B cell (primary cell): ENCODE measurements around the gene MS4A4E. TPM values are rescaled to one million over a fixed set of nuclear protein-coding genes. Genes with fewer than 3 reads are reported as not detected.
"Not testable (repeated sequence)": the region's sequence is repeated elsewhere in the genome, so short reads cannot be mapped to it uniquely, and the experiment has no call there.

Experiments used
- ATAC-seq: fragments of 200-7000 bp; cut with Tn5 transposase; one replicate; pipeline ENCODE4 v1.10.0; 2021; ENCODE audit warnings: low read depth, mild to moderate bottlenecking, moderate number of reproducible peaks, moderate library complexity
- CTCF ChIA-PET: fragments of 350-600 bp; sonication (Branson Sonifier 250); formaldehyde crosslinking; loops from one replicate; lab custom pipeline; 2021; ENCODE audit warnings: antibody characterized with exemption, inconsistent platforms; lab: Charles Lee
- POLR2A ChIA-PET: fragments of 350-600 bp; sonication (Branson Sonifier 250); formaldehyde crosslinking; loops from one replicate; lab custom pipeline; 2021; ENCODE audit warnings: antibody characterized with exemption; lab: Charles Lee
- DNase-seq: peaks from one replicate; pipeline ENCODE4 v3.0.0; 2013
- H2AFZ ChIP-seq: 2 replicates; pipeline ENCODE4 v1.6.1; 2012; ENCODE audit warnings: mild to moderate bottlenecking, low read depth, low read length; ENCODE audit not compliant: insufficient read depth, poor library complexity, severe bottlenecking
- H3K27ac ChIP-seq, 2 donors: 1 replicate in 1 of 2; 2 replicates in 1 of 2; pipeline ENCODE4 v1.5.1; 2012 to 2013; ENCODE audit warnings: low read length in 2 of 2, mild to moderate bottlenecking in 2 of 2, moderate library complexity in 1 of 2
- H3K27me3 ChIP-seq, 4 experiments: fragments of 200-600 bp in 1 of 4; sonication (generic) in 1 of 4; replicated peaks in 1 of 4; 1 replicate in 2 of 4; 2 replicates in 2 of 4; pipeline versions ENCODE4 v1.6.1 to v1.7.0; 2013 to 2016; ENCODE audit warnings: low read length in 3 of 4, mild to moderate bottlenecking in 2 of 4, mixed read lengths in 1 of 4, moderate library complexity in 1 of 4; ENCODE audit not compliant: insufficient read depth in 4 of 4, control insufficient read depth in 3 of 4; ENCODE audit errors: control extremely low read depth in 1 of 4
- H3K36me3 ChIP-seq, 2 experiments: replicated peaks in 1 of 2; 1 replicate in 1 of 2; 2 replicates in 1 of 2; pipeline versions ENCODE4 v1.6.1 to v1.7.1; 2013; ENCODE audit warnings: low read length in 1 of 2; ENCODE audit not compliant: insufficient read depth in 2 of 2, control insufficient read depth in 1 of 2; ENCODE audit errors: control extremely low read depth in 1 of 2, extremely low read depth in 1 of 2
- H3K4me1 ChIP-seq, 2 donors: fragments of 200-600 bp in 1 of 2; sonication (generic) in 1 of 2; 1 replicate in 1 of 2; 2 replicates in 1 of 2; pipeline versions ENCODE4 v1.5.1 to v1.6.1; 2013 to 2017; ENCODE audit warnings: low read length in 2 of 2; ENCODE audit not compliant: control insufficient read depth in 2 of 2, insufficient read depth in 2 of 2
- H3K4me2 ChIP-seq: replicated peaks from 2 replicates; pipeline ENCODE3; 2012; ENCODE audit warnings: mild to moderate bottlenecking, low read depth, low read length; ENCODE audit not compliant: poor library complexity, severe bottlenecking
- H3K4me3 ChIP-seq, 5 experiments: fragments of 200-600 bp in 1 of 5; sonication (generic) in 1 of 5; 1 replicate in 3 of 5; 2 replicates in 2 of 5; pipeline versions ENCODE4 v1.5.1 to v1.7.0; 2011 to 2016; ENCODE audit warnings: low read length in 4 of 5, mild to moderate bottlenecking in 4 of 5, low read depth in 2 of 5, control low read depth in 1 of 5, moderate library complexity in 1 of 5; ENCODE audit not compliant: insufficient read depth in 1 of 5; ENCODE audit errors: control extremely low read depth in 1 of 5, extremely low read depth in 1 of 5
- H3K79me2 ChIP-seq: fragments of 200-600 bp; sonication (generic); one replicate; pipeline ENCODE4 v1.6.0; 2016; ENCODE audit warnings: low read length; ENCODE audit not compliant: control insufficient read depth, insufficient read depth
- H3K9ac ChIP-seq: fragments of 200-600 bp; sonication (generic); 2 replicates; pipeline ENCODE4 v1.6.1; 2017; ENCODE audit warnings: mild to moderate bottlenecking, low read length, moderate library complexity
- H3K9me3 ChIP-seq, 3 donors: one replicate each; pipeline versions ENCODE4 v1.6.1 to v1.7.1; 2013; ENCODE audit warnings: low read length in 2 of 3; ENCODE audit not compliant: control insufficient read depth in 2 of 3, insufficient read depth in 1 of 3; ENCODE audit errors: control extremely low read depth in 1 of 3
- H4K20me1 ChIP-seq: 2 replicates; pipeline ENCODE4 v1.6.0; 2012; ENCODE audit warnings: mild to moderate bottlenecking, low read length; ENCODE audit not compliant: insufficient read depth, control insufficient read depth, poor library complexity, severe bottlenecking
- H3K27ac Mint-ChIP-seq: one replicate; pipeline ENCODE4 v1.8.0; 2021; ENCODE audit warnings: mixed read lengths
- H3K27me3 Mint-ChIP-seq: one replicate; pipeline ENCODE4 v1.8.0; 2021; ENCODE audit warnings: mixed read lengths
- H3K4me1 Mint-ChIP-seq: one replicate; pipeline ENCODE4 v1.8.0; 2021; ENCODE audit warnings: mixed read lengths
- H3K4me3 Mint-ChIP-seq: one replicate; pipeline ENCODE4 v1.8.0; 2021; ENCODE audit warnings: mixed read lengths
- H3K9me3 Mint-ChIP-seq: one replicate; pipeline ENCODE4 v1.8.0; 2022; ENCODE audit warnings: mixed read lengths; ENCODE audit not compliant: insufficient read depth
- CTCF ChIP-seq: fragments of 200-600 bp; IDR thresholded peaks from one replicate; pipeline ENCODE4 v1.8.0; 2022; ENCODE audit warnings: antibody characterized with exemption, mild to moderate bottlenecking
- EZH2 ChIP-seq: IDR thresholded peaks from 2 replicates; pipeline ENCODE4 v1.6.1; 2012; ENCODE audit warnings: borderline replicate concordance, low read depth, mild to moderate bottlenecking, moderate library complexity, low read length; ENCODE audit not compliant: insufficient read depth, poor library complexity, severe bottlenecking
- WGBS: methylation state at CpG from one replicate; pipeline ENCODE4 v1.1.5; 2013; ENCODE audit warnings: missing lambda C conversion rate; ENCODE audit not compliant: insufficient coverage; 5-methylcytosine and 5-hydroxymethylcytosine counted together
- intact Hi-C: fragments of 100-400 bp; cut with micrococcal nuclease; formaldehyde crosslinking; loops from one replicate; pipeline ENCODE4 v1.10.0; 2022
- polyA plus RNA-seq: library from polyadenylated mRNA; depleted of rRNA; stranded (reverse); fragments of >200 nt; gene quantifications from 2 replicates; pipeline ENCODE4 v1.2.3, GENCODE V29; 2012
- total RNA-seq, 2 donors: library from RNA; stranded (reverse); fragments of 120-200 nt in 1 of 2; gene quantifications; 1 replicate in 1 of 2; 2 replicates in 1 of 2; pipeline versions ENCODE4 v1.2.3 to v1.2.4, GENCODE V29; 2013 to 2022

The MS4A4E gene
- total and polyA plus RNA-seq, 2 donors (not counting 1 experiment from before 2014, with no cell fraction given): 0.27 to 0.42 TPM

- no peak for ATAC-seq
- intact Hi-C loops: no loop called here
- Histone ChIP-seq H3K27me3 (no peaks in the 10 kb centered on the region), H3K9ac (no peak overlapping the region), H2AFZ (no peak overlapping the region), H3K4me1 (no peaks in the 10 kb centered on the region), H3K9me3 (peaks cover 0 to 6% (median 0%) of the 10 kb centered on the region in 3 donors), H3K79me2 (no peaks in the 10 kb centered on the region), H3K27ac (no peak overlapping the region), H3K4me3 (no peak overlapping the region), H3K4me2 (no peak overlapping the region), H3K36me3 (no peaks in the 10 kb centered on the region), H4K20me1 (no peaks in the 10 kb centered on the region)
- 86% methylated on average over 1 of the region's 1 CpG for WGBS
- POLR2A ChIA-PET: no interaction called here
- no peak overlapping the region for H3K27ac Mint-ChIP-seq
- DNase-seq: no peak
- H3K27me3 Mint-ChIP-seq: no peaks in the 10 kb centered on the region
- TF ChIP-seq CTCF (no peak), EZH2 (no peak)
- CTCF ChIA-PET: interaction anchor here (1.2 to 2.0 kb wide), 3 partner anchors 23 to 58 kb away, joined by 3 to 8 read pairs (median 6); no protein-coding TSS in a partner anchor
- no peak overlapping the region for H3K4me3 Mint-ChIP-seq
- H3K4me1 Mint-ChIP-seq: no peaks in the 10 kb centered on the region
- peaks cover 1% of the 10 kb centered on the region for H3K9me3 Mint-ChIP-seq
Observed at GRCh38 chr11:60288531-60288930, 45.6 kb upstream of the MS4A4E start.

GRCh38 chr11:60285411-60286126 is 42.6 kb upstream of the MS4A4E start:
- ATAC-seq, H3K27me3 ChIP-seq, POLR2A ChIA-PET, H3K4me2 ChIP-seq, CTCF ChIA-PET, H4K20me1 ChIP-seq, H3K27ac Mint-ChIP-seq, H3K4me3 Mint-ChIP-seq, H3K79me2 ChIP-seq, DNase-seq, H3K9ac ChIP-seq, H3K4me3 ChIP-seq, H3K27ac ChIP-seq, H3K27me3 Mint-ChIP-seq, intact Hi-C loops, H3K9me3 ChIP-seq, H2AFZ ChIP-seq, H3K36me3 ChIP-seq, H3K9me3 Mint-ChIP-seq: not testable (repeated sequence)
- H3K4me1 ChIP-seq: peaks cover 11 to 13% of the 10 kb centered on the region in 2 donors
- WGBS: 95% methylated on average over 6 of the region's 7 CpGs
- H3K4me1 Mint-ChIP-seq: peaks cover 12% of the 10 kb centered on the region
